ENCODE data around the gene MT1F. TPM values are rescaled to one million over a fixed set of nuclear protein-coding genes. Genes with fewer than 3 reads are reported as not detected.
A peak's percentile ranks its signal among the peaks of the same experiment; 100 is the strongest.

The MT1F gene
- total RNA-seq, 2 donors from 2014 or later, result 3.1 to 3.9 TPM

GRCh38 chr16:56683424-56684172 lies 25.8 kb downstream of the MT1F start:
- H3K36me3 ChIP-seq, result no peaks in the 10 kb centered on the region
- H3K27me3 ChIP-seq (replicated peaks; ENCODE audit: insufficient read depth), result no peaks in the 10 kb centered on the region
- H3K4me3 ChIP-seq, result peak overlapping the region; percentile 85
- H3K9me3 ChIP-seq, result no peaks in the 10 kb centered on the region
- no peak for TF ChIP-seq CTCF (IDR thresholded peaks at IDR 0.05)
- DNase-seq (ENCODE audit: low spot score) (no peak), ATAC-seq (ENCODE audit: insufficient number of reproducible peaks, low FRiP score, low read depth) (no peak)
- H3K4me1 ChIP-seq (ENCODE audit: control insufficient read depth in 1 of 2, low read depth in 2 of 2), result peaks cover 20 to 35% of the 10 kb centered on the region in 2 donors
- peak overlapping the region; percentile 80 for H3K27ac ChIP-seq

DNA sequence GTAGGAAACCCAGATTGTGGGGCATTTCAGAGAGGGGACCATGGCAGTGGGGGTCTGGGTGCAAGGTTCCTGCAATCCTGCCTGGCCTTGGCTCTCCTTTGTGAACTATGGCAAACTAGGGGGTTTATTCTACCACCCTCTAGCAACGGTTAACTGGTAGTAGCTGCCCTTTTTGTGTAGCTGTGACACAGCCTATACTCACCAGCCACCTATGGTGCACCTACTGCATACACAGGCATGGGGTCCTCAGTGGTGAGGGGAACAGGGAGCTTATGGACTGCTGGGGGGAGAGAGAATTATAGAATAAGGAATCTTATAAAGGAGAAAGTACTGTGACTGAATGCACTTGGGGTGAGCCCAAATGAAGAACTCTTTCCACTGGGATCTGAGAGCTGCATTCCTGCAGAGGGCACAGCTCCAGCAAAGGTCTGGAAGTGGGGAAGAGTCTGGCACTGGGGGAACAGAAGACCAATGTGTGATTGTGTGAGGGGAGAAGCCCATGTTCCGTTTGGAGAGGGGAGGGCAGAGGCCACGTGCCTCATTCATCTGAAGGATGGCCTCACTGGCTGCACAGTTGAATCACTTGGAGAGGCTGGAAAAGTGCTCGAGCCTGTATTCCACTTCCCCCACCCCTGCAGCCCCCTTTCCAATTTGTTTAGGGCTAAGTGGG lies 26.6 kb downstream of the MT1F start:
- peak overlapping the region; percentile 80 for H3K27ac ChIP-seq
- no peak for DNase-seq (ENCODE audit: low spot score)
- no peak for TF ChIP-seq CTCF (IDR thresholded peaks at IDR 0.05)
- no peaks in the 10 kb centered on the region for H3K9me3 ChIP-seq
- H3K4me1 ChIP-seq (ENCODE audit: control insufficient read depth in 1 of 2, low read depth in 2 of 2), result peaks cover 20 to 35% of the 10 kb centered on the region in 2 donors
- ATAC-seq (ENCODE audit: insufficient number of reproducible peaks, low FRiP score, low read depth), result no peak
- H3K36me3 ChIP-seq, result no peaks in the 10 kb centered on the region
- peak overlapping the region; percentile 85 for H3K4me3 ChIP-seq
- no peaks in the 10 kb centered on the region for H3K27me3 ChIP-seq (replicated peaks; ENCODE audit: insufficient read depth)

GRCh38 chr16:56684926-56685590 lies 27.3 kb downstream of the MT1F start:
- H3K36me3 ChIP-seq, result no peaks in the 10 kb centered on the region
- peak overlapping the region; percentile 85 for H3K4me3 ChIP-seq
- no peaks in the 10 kb centered on the region for H3K27me3 ChIP-seq (replicated peaks; ENCODE audit: insufficient read depth)
- no peak for TF ChIP-seq CTCF (IDR thresholded peaks at IDR 0.05)
- no peaks in the 10 kb centered on the region for H3K9me3 ChIP-seq
- peaks cover 20 to 35% of the 10 kb centered on the region in 2 donors for H3K4me1 ChIP-seq (ENCODE audit: control insufficient read depth in 1 of 2, low read depth in 2 of 2)
- H3K27ac ChIP-seq, result peak overlapping the region; percentile 80
- no peak for DNase-seq (ENCODE audit: low spot score)
- no peak for ATAC-seq (ENCODE audit: insufficient number of reproducible peaks, low FRiP score, low read depth)

DNA sequence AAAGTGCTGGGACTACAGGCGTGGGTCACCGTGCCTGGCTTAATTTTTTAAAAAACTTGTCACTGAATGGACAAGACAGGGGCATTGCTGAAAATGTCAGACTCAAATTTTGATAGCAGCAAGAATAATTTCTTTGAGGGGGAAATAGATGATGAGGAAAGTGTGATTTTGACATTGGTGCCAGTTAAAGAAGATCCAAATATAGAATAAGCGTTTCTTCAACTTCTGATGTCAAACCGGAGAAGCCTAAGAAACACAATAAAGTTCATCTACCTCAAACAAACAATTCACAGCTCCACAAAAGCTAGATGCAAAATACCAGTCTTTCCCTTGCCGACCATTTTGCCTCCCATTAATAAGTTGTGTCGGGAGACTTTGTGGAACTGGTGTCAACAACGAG lies 29.0 kb downstream of the MT1F start:
- Histone ChIP-seq H3K4me3 (no peak overlapping the region), H3K27ac (no peak overlapping the region)

More for the DNA sequence above, 29.0 kb downstream of the MT1F start:
- TF ChIP-seq CTCF (IDR thresholded peaks at IDR 0.05), result no peak
- Histone ChIP-seq H3K9me3 (no peaks in the 10 kb centered on the region), H3K36me3 (no peaks in the 10 kb centered on the region), H3K4me1 (ENCODE audit: control insufficient read depth in 1 of 2, low read depth in 2 of 2) (peaks cover 18 to 29% of the 10 kb centered on the region in 2 donors), H3K27me3 (replicated peaks; ENCODE audit: insufficient read depth) (no peaks in the 10 kb centered on the region)
- DNase-seq (ENCODE audit: low spot score) (no peak), ATAC-seq (ENCODE audit: insufficient number of reproducible peaks, low FRiP score, low read depth) (no peak)
